Colonic mucosa (tissue), 4 donors: Measurements from ENCODE around the gene SH3PXD2A. TPM values are rescaled to one million over a fixed set of nuclear protein-coding genes. Genes with fewer than 3 reads are reported as not detected.
"Not testable (repeated sequence)": the region's sequence is repeated elsewhere in the genome, so short reads cannot be mapped to it uniquely, and the experiment has no call there.

Experiments used
- DNase-seq: peaks from one replicate; pipeline ENCODE4 v3.0.0-alpha.2; 2020
- H3K27ac ChIP-seq: fragments of 200-600 bp; one replicate; pipeline ENCODE4 v1.8.0; 2021
- H3K27me3 ChIP-seq: fragments of 200-600 bp; one replicate; pipeline ENCODE4 v1.8.0; 2021
- H3K36me3 ChIP-seq: fragments of 200-600 bp; one replicate; pipeline ENCODE4 v1.8.0; 2021
- H3K4me1 ChIP-seq: fragments of 200-600 bp; one replicate; pipeline ENCODE4 v1.8.0; 2021; ENCODE audit warnings: mild to moderate bottlenecking
- H3K4me3 ChIP-seq: fragments of 200-600 bp; one replicate; pipeline ENCODE4 v1.8.0; 2021
- H3K9ac ChIP-seq, 2 donors: one replicate each; pipeline ENCODE4 v1.7.0; 2013; ENCODE audit warnings: control low read depth in 2 of 2, low read depth in 2 of 2, low read length in 2 of 2
- H3K9me3 ChIP-seq: fragments of 200-600 bp; one replicate; pipeline ENCODE4 v1.8.0; 2021
- CTCF ChIP-seq: fragments of 200-600 bp; IDR thresholded peaks from one replicate; pipeline ENCODE4 v1.8.0; 2022; ENCODE audit warnings: antibody characterized with exemption, mild to moderate bottlenecking
- intact Hi-C: fragments of 100-400 bp; cut with DNase I; formaldehyde crosslinking; loops from one replicate; pipeline ENCODE4 v1.14.1; 2022
- total RNA-seq, 2 donors: library from RNA; stranded (reverse); fragmentation: NEBNext Ultra II Directional in 1 of 2; extraction: Animal tissue kit (Norgen Biotek cat#: 25700) in 1 of 2; gene quantifications; one replicate each; pipeline ENCODE4 v1.2.1, GENCODE V29; 2021
- donor health status: healthy.
- donor health status: DM: no; HTN: no; CAD: no.
- donor health status: DM: no; HTN: no; CAD: no.

SH3PXD2A gene
- total RNA-seq, 2 donors from 2014 or later, result 37.5 to 40.8 TPM

DNA sequence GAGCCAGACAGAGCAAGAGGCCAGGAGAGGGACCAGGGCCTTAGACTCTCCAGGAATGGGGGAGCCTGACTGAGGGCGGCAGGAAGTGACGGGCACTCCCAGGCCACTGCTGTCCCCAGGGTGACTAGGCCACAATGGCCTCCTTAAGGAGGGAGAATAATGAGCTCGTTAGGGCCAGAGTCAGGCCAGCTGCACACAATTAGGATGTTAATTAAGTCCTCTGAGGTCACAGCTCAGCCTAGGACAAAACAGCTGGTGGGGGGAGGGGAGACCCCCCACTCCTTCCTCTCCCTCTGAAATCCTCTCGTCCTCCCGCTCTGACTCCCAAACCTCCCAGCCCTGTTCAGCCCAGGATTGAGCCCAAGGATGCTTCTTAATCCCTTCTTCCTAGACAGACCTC is 218.9 kb downstream of the SH3PXD2A start:
- DNase-seq, result no peak
- Histone ChIP-seq H3K4me1 (peaks cover 5% of the 10 kb centered on the region), H3K36me3 (no peaks in the 10 kb centered on the region), H3K4me3 (no peak overlapping the region), H3K27me3 (no peaks in the 10 kb centered on the region), H3K27ac (peak overlapping the region; percentile 47), H3K9me3 (no peaks in the 10 kb centered on the region), H3K9ac (no peak overlapping the region)
- intact Hi-C loops, result no loop called here
- no peak for TF ChIP-seq CTCF

DNA sequence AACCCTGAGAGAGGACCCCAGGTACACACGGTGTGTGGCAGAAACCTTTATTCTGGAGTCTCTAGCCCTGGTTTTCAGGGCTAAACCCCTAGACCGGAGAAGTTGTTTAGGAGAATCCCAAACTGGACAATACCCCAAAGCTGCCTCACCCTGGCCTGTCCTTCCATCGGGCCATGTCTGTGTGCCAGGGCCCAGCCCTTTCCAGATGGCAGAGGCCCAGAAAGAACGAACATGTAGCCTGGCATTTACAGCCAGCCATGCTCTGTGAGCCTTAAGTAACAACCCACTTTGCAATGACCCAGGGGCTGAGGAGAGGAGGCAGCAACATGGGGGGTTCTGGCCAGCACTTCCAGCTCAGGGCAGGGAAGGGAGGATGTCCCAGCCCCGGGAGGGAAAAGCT is 219.8 kb downstream of the SH3PXD2A start:
- H3K27ac ChIP-seq, result no peak overlapping the region
- intact Hi-C loops, result no loop called here
- no peaks in the 10 kb centered on the region for H3K36me3 ChIP-seq
- no peaks in the 10 kb centered on the region for H3K27me3 ChIP-seq
- peaks cover 5% of the 10 kb centered on the region for H3K4me1 ChIP-seq
- no peaks in the 10 kb centered on the region for H3K9me3 ChIP-seq
- TF ChIP-seq CTCF, result no peak
- no peak for DNase-seq
- no peak overlapping the region for H3K4me3 ChIP-seq
- H3K9ac ChIP-seq, result no peak overlapping the region

DNA sequence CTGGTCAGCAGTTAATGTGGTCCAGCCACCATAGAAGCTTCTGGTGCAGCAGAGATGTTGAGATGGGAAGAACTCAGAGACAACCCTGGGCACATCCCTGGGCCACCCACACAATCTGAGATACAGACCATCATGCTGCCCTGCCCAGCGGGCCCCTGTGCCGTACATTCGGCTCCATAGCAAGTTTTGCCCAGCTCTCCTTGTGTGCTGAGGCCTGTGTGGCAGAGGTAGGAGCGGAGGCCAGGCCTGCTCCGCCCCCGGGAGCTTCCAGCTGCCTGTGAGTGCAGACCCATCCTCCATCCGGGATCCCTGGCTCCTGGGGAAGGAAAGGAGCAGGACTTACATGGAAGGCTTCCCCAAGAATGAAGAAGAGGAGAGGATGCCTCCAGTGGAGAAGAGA is 221.5 kb downstream of the SH3PXD2A start:
- H3K4me1 ChIP-seq, result peaks cover 5% of the 10 kb centered on the region
- DNase-seq, result no peak
- intact Hi-C loops, result no loop called here
- H3K9ac ChIP-seq, result no peak overlapping the region
- no peaks in the 10 kb centered on the region for H3K9me3 ChIP-seq
- H3K27me3 ChIP-seq, result no peaks in the 10 kb centered on the region
- H3K36me3 ChIP-seq, result no peaks in the 10 kb centered on the region
- no peak overlapping the region for H3K27ac ChIP-seq
- no peak overlapping the region for H3K4me3 ChIP-seq
- no peak for TF ChIP-seq CTCF

GRCh38 chr10:103632871-103633270 is 222.5 kb downstream of the SH3PXD2A start:
- H3K36me3 ChIP-seq, H3K4me1 ChIP-seq, intact Hi-C loops, H3K9me3 ChIP-seq, H3K4me3 ChIP-seq, H3K27me3 ChIP-seq, H3K9ac ChIP-seq, H3K27ac ChIP-seq, DNase-seq: not testable (repeated sequence)

- H3K9ac ChIP-seq, result no peak overlapping the region
- no peaks in the 10 kb centered on the region for H3K27me3 ChIP-seq
- intact Hi-C loops, result no loop called here
- H3K4me1 ChIP-seq, result no peaks in the 10 kb centered on the region
- no peak overlapping the region for H3K4me3 ChIP-seq
- H3K9me3 ChIP-seq, result no peaks in the 10 kb centered on the region
- DNase-seq, result no peak
- no peak overlapping the region for H3K27ac ChIP-seq
- no peak for TF ChIP-seq CTCF
- no peaks in the 10 kb centered on the region for H3K36me3 ChIP-seq
These were observed 223.1 kb downstream of the SH3PXD2A start for GRCh38 chr10:103632247-103632642.

DNA sequence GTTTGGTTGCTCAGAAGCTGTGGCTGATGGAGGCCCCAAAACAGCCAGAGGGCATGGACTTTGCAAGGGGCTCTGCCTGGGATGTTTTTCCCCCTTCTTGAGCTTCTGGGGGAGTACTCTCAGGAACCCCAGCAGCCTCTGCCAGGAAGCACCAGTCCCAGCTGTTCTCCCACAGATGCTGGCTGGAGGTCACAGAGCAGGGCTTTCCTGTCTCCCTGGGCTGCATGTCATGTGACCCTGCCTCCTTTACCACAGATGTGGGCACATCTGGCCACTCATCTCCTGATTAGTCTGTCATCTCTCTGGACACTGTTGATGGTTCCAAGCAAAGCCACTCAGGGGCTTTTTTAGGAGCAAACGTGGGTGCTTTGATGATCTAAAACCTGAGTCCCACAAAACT is 225.2 kb downstream of the SH3PXD2A start:
- no peak for DNase-seq
- no peaks in the 10 kb centered on the region for H3K36me3 ChIP-seq
- no peaks in the 10 kb centered on the region for H3K27me3 ChIP-seq
- no peak overlapping the region for H3K4me3 ChIP-seq
- no peak overlapping the region for H3K27ac ChIP-seq
- H3K9me3 ChIP-seq, result no peaks in the 10 kb centered on the region
- no peaks in the 10 kb centered on the region for H3K4me1 ChIP-seq
- intact Hi-C loops, result no loop called here
- H3K9ac ChIP-seq, result no peak overlapping the region
- TF ChIP-seq CTCF, result no peak
